Smooth muscle cell (in vitro differentiated cells): ENCODE results near the gene ELF3. TPM values are rescaled to one million over a fixed set of nuclear protein-coding genes. Genes with fewer than 3 reads are reported as not detected.

Source experiments
- DNase-seq: peaks from one replicate; lab custom pipeline; 2025; ENCODE audit not compliant: unreplicated experiment; lab: John Stamatoyannopoulos, UW
- H2AFZ ChIP-seq: fragments of 200-600 bp; sonication (generic); 2 replicates; pipeline ENCODE4 v1.6.0; 2016; ENCODE audit warnings: antibody characterized with exemption, low read depth, mild to moderate bottlenecking
- H3F3A ChIP-seq: fragments of 200-600 bp; sonication (generic); 2 replicates; pipeline ENCODE4 v1.6.0; 2017; ENCODE audit warnings: antibody characterized with exemption, low read depth
- H3K27ac ChIP-seq: fragments of 200-600 bp; sonication (generic); 2 replicates; pipeline ENCODE4 v1.5.1; 2016; ENCODE audit warnings: low read depth, mild to moderate bottlenecking
- H3K27me3 ChIP-seq: fragments of 200-600 bp; sonication (generic); 2 replicates; pipeline ENCODE4 v1.6.1; 2016; ENCODE audit warnings: low read depth, mild to moderate bottlenecking
- H3K36me3 ChIP-seq: fragments of 200-600 bp; sonication (generic); 2 replicates; pipeline ENCODE4 v1.5.1; 2016; ENCODE audit warnings: low read depth
- H3K4me1 ChIP-seq: fragments of 200-600 bp; sonication (generic); 2 replicates; pipeline ENCODE4 v1.5.1; 2016; ENCODE audit warnings: low read depth
- H3K4me2 ChIP-seq: fragments of 200-600 bp; sonication (generic); 2 replicates; pipeline ENCODE4 v1.6.0; 2016; ENCODE audit warnings: mild to moderate bottlenecking
- H3K4me3 ChIP-seq: fragments of 200-600 bp; sonication (generic); 2 replicates; pipeline ENCODE4 v1.5.1; 2016; ENCODE audit warnings: mild to moderate bottlenecking
- H3K79me2 ChIP-seq: fragments of 200-600 bp; sonication (generic); 2 replicates; pipeline ENCODE4 v1.6.0; 2016; ENCODE audit warnings: low read depth, mild to moderate bottlenecking
- H3K9ac ChIP-seq: fragments of 200-600 bp; sonication (generic); 2 replicates; pipeline ENCODE4 v1.6.0; 2016; ENCODE audit warnings: low read depth
- H3K9me3 ChIP-seq: fragments of 200-600 bp; sonication (generic); replicated peaks from 2 replicates; pipeline ENCODE4 v1.5.1; 2016; ENCODE audit warnings: low read depth
- H4K20me1 ChIP-seq: fragments of 200-600 bp; sonication (generic); 2 replicates; pipeline ENCODE4 v1.6.0; 2016; ENCODE audit warnings: low read depth
- CTCF ChIP-seq: fragments of 200-600 bp; sonication (generic); IDR thresholded peaks from 2 replicates; pipeline ENCODE4 v1.5.1; 2017; ENCODE audit warnings: borderline replicate concordance, mild to moderate bottlenecking, antibody characterized with exemption; ENCODE audit not compliant: insufficient read depth, poor library complexity, severe bottlenecking
- WGBS: methylation state at CpG from one replicate; pipeline ENCODE4 v1.1.7; 2016; ENCODE audit warnings: low lambda C conversion rate; 5-methylcytosine and 5-hydroxymethylcytosine counted together
- polyA plus RNA-seq: library from polyadenylated mRNA; unstranded; fragments of >200 nt; fragmentation: Nextera tagmentation; extraction: Ambion mirVana; gene quantifications from 2 replicates; pipeline ENCODE4 v1.2.1, GENCODE V29; 2016
- total RNA-seq: library from RNA; depleted of rRNA; stranded (reverse); fragments of >200 nt; gene quantifications from 2 replicates; pipeline ENCODE4 v1.2.3, GENCODE V29; 2014

Gene ELF3
- total and polyA plus RNA-seq, 2 experiments from 2014 or later: 0.96 to 5.2 TPM

- H3K79me2 ChIP-seq: no peaks in the 10 kb centered on the region
- no peak for DNase-seq
- H3F3A ChIP-seq: no peaks in the 10 kb centered on the region
- peak; percentile 64 for TF ChIP-seq CTCF
- no peak overlapping the region for H3K9ac ChIP-seq
- WGBS: 74% methylated on average over 16 of the region's 16 CpGs
- H3K4me2 ChIP-seq: no peak overlapping the region
- no peaks in the 10 kb centered on the region for H4K20me1 ChIP-seq
- H2AFZ ChIP-seq: no peak overlapping the region
- no peak overlapping the region for H3K27ac ChIP-seq
- H3K36me3 ChIP-seq: no peaks in the 10 kb centered on the region
- H3K4me1 ChIP-seq: no peaks in the 10 kb centered on the region
- H3K4me3 ChIP-seq: no peak overlapping the region
- no peaks in the 10 kb centered on the region for H3K27me3 ChIP-seq
- H3K9me3 ChIP-seq: no peaks in the 10 kb centered on the region
Observed at GRCh38 chr1:201999625-202000238, 10.7 kb upstream of the ELF3 start.

- Histone ChIP-seq H3K27me3 (no peaks in the 10 kb centered on the region), H4K20me1 (no peaks in the 10 kb centered on the region), H3K36me3 (no peaks in the 10 kb centered on the region), H3K9me3 (no peaks in the 10 kb centered on the region), H3F3A (peaks cover 7% of the 10 kb centered on the region), H3K9ac (no peak overlapping the region), H3K27ac (no peak overlapping the region), H2AFZ (no peak overlapping the region), H3K4me3 (no peak overlapping the region), H3K4me2 (no peak overlapping the region), H3K79me2 (no peaks in the 10 kb centered on the region), H3K4me1 (no peaks in the 10 kb centered on the region)
- WGBS: 91% methylated on average over 9 of the region's 9 CpGs
- no peak for DNase-seq
- no peak for TF ChIP-seq CTCF
Observed at GRCh38 chr1:202002507-202002906, 7.9 kb upstream of the ELF3 start.

- 74% methylated on average over 9 of the region's 9 CpGs for WGBS
Observed at GRCh38 chr1:202004711-202005110, 5.7 kb upstream of the ELF3 start.

More at GRCh38 chr1:202004711-202005110, 5.7 kb upstream of the ELF3 start:
- no peaks in the 10 kb centered on the region for H3K79me2 ChIP-seq
- no peak overlapping the region for H3K27ac ChIP-seq
- H3K4me3 ChIP-seq: no peak overlapping the region
- no peaks in the 10 kb centered on the region for H3K9me3 ChIP-seq
- peaks cover 7% of the 10 kb centered on the region for H3F3A ChIP-seq
- H3K9ac ChIP-seq: no peak overlapping the region
- no peaks in the 10 kb centered on the region for H3K36me3 ChIP-seq
- no peak overlapping the region for H3K4me2 ChIP-seq
- no peaks in the 10 kb centered on the region for H3K4me1 ChIP-seq
- H2AFZ ChIP-seq: no peak overlapping the region
- no peaks in the 10 kb centered on the region for H3K27me3 ChIP-seq
- H4K20me1 ChIP-seq: no peaks in the 10 kb centered on the region
- no peak for TF ChIP-seq CTCF
- DNase-seq: no peak
